Thoracic aorta (tissue), 2 donors: ENCODE measurements around the gene CS. TPM values are rescaled to one million over a fixed set of nuclear protein-coding genes. Genes with fewer than 3 reads are reported as not detected.
A peak's percentile ranks its signal among the peaks of the same experiment; 100 is the strongest.

Experiments
- ATAC-seq: fragments of 150-250 bp; one replicate; pipeline ENCODE4 v1.8.0; 2017; ENCODE audit warnings: low read depth; ENCODE audit not compliant: insufficient number of reproducible peaks, low FRiP score
- DNase-seq: peaks from one replicate; pipeline ENCODE4 v3.0.0-alpha.2; 2020; ENCODE audit warnings: low spot score
- H3K27ac ChIP-seq, 2 donors: fragments of 200-600 bp; sonication (generic); 1 replicate in 1 of 2; 2 replicates in 1 of 2; pipeline ENCODE4 v1.5.1; 2016; ENCODE audit warnings: mild to moderate bottlenecking in 2 of 2, moderate library complexity in 2 of 2
- H3K27me3 ChIP-seq: fragments of 200-600 bp; sonication (generic); replicated peaks from 2 replicates; pipeline ENCODE4 v1.6.0; 2016; ENCODE audit warnings: mild to moderate bottlenecking; ENCODE audit not compliant: insufficient read depth
- H3K36me3 ChIP-seq: fragments of 200-600 bp; sonication (generic); one replicate; pipeline ENCODE4 v1.5.1; 2016
- H3K4me1 ChIP-seq, 2 donors: fragments of 200-600 bp; sonication (generic); 1 replicate in 1 of 2; 2 replicates in 1 of 2; pipeline versions ENCODE4 v1.5.1 to v1.6.0; 2016; ENCODE audit warnings: low read depth in 2 of 2, mild to moderate bottlenecking in 1 of 2; ENCODE audit not compliant: control insufficient read depth in 1 of 2
- H3K4me3 ChIP-seq: fragments of 200-600 bp; sonication (generic); 2 replicates; pipeline ENCODE4 v1.5.1; 2016; ENCODE audit warnings: mild to moderate bottlenecking
- H3K9me3 ChIP-seq: fragments of 200-600 bp; sonication (generic); 2 replicates; pipeline ENCODE4 v1.5.1; 2016
- total RNA-seq, 2 donors: library from RNA; depleted of rRNA; stranded (reverse); fragments of >200 nt; gene quantifications; one replicate each; pipeline versions ENCODE4 v1.1.0 to v1.2.3, GENCODE V29; 2016
- TF ChIP-seq, protein P1 (sequence below): fragments of 200-600 bp; sonication (generic); IDR thresholded peaks from one replicate; pipeline ENCODE4 v1.5.1; 2019; ENCODE audit warnings: antibody characterized with exemption

CS gene
- total RNA-seq, 2 donors from 2014 or later = 120 to 143 TPM

DNA sequence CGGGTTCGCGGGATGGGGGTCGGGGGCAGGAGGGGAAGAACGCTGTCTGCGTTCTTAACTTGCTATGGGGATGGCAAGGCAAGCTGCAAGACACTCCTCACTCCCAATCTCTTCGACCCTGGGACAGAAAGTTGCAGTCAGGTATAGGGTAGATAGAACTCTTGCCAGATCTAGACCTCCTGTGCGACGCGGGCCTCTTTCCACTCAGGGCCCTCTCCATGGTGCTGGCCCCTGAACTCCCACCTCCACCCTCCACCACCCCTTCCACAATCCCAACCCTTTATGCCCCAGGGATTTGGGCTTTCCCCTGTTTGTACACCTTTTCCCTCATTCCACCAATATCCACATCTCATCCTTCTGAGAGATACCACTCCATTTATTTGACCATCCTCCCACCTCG lies 75.2 kb downstream of the CS start:
- Histone ChIP-seq H3K27me3 (no peaks in the 10 kb centered on the region), H3K36me3 (no peaks in the 10 kb centered on the region), H3K4me3 (peak overlapping the region; percentile 73), H3K27ac (peak overlapping the region; percentile 91 to 96), H3K4me1 (peaks cover 20 to 35% of the 10 kb centered on the region in 2 donors), H3K9me3 (no peaks in the 10 kb centered on the region)
- ATAC-seq = no peak
- no peak for DNase-seq
- TF ChIP-seq, protein P1, sequence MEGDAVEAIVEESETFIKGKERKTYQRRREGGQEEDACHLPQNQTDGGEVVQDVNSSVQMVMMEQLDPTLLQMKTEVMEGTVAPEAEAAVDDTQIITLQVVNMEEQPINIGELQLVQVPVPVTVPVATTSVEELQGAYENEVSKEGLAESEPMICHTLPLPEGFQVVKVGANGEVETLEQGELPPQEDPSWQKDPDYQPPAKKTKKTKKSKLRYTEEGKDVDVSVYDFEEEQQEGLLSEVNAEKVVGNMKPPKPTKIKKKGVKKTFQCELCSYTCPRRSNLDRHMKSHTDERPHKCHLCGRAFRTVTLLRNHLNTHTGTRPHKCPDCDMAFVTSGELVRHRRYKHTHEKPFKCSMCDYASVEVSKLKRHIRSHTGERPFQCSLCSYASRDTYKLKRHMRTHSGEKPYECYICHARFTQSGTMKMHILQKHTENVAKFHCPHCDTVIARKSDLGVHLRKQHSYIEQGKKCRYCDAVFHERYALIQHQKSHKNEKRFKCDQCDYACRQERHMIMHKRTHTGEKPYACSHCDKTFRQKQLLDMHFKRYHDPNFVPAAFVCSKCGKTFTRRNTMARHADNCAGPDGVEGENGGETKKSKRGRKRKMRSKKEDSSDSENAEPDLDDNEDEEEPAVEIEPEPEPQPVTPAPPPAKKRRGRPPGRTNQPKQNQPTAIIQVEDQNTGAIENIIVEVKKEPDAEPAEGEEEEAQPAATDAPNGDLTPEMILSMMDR = no peak

DNA sequence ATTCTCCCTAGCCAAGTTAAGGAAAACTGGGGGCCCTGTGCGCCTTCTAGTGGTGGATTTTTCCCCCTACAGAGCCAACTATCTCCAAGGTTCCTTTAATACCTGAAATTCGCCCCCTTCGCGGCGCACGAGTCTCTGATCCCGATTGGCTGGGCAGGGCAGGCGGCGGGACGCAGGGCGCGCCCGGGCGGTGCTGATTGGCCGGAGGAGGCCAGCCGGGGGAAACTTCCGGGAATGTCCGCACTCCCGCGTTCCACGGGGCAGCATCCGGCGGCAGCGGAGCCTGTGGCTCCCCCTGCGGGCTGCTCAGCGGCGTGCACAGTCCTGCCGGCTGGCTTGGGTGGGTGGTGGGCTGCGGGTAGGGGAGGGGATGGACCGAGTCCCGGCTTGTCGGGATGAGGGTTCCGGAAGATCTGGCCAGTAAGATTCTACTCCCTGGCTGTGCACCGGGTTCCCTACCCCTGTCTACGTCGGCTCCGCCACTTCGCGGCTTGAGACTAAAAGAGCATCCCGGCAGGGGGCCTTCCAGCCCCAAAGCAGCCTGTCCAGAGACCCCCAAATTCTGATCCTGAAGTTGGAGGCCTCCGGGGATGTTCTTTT lies 75.9 kb downstream of the CS start, which contains the start of gene NABP2:
Gene NABP2, plus strand, starts transcription at position 241 of the 600 bp plus-strand sequence. CDS start 515 bp downstream, outside the sequence.
- H3K4me1 ChIP-seq = peaks cover 24 to 43% of the 10 kb centered on the region in 2 donors

DNA sequence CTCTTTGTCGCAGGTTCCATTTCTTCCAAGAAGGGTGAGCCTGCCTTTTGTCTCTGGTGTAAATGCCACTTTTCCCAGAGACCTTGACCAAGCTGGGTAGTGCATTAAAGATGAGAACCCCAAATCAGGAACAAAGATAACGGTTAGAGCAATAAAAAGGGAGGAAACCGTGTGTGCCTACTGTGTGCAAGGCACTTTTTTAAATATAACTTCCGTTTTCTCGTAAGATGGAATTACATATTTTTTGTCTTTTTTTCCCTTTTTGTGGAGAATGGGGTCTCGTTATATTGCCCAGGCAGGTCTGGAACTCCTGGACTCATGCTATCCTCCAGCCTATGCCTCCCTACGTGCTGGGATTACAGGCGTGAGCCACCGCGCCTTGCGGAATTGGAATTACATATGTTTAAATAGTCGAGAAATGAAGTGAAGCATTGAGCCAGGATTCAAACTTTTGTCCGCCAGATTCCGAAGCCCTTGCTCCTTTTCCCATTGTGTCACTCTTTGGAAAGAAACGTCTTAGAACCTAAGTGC lies 76.5 kb downstream of the CS start:
- H3K4me1 ChIP-seq = peaks cover 24 to 43% of the 10 kb centered on the region in 2 donors
- DNase-seq = no peak
- peak overlapping the region; percentile 73 for H3K4me3 ChIP-seq
- ATAC-seq = no peak
- TF ChIP-seq, protein P1 = no peak
- H3K9me3 ChIP-seq = no peaks in the 10 kb centered on the region
- peak overlapping the region; percentile 96 to 99 for H3K27ac ChIP-seq
- no peaks in the 10 kb centered on the region for H3K36me3 ChIP-seq
- H3K27me3 ChIP-seq = no peaks in the 10 kb centered on the region

More for the DNA sequence above, 75.9 kb downstream of the CS start, which contains the start of gene NABP2:
- H3K27ac ChIP-seq = peak within 1 kb of the TSS; percentile 96 to 99
- ATAC-seq (peak; percentile 44), DNase-seq (peak; percentile 95)
- H3K27me3 ChIP-seq = no peaks in the 10 kb centered on the region
- TF ChIP-seq, protein P1 = peak; percentile 88
- H3K9me3 ChIP-seq = no peaks in the 10 kb centered on the region
- H3K4me3 ChIP-seq = peak within 1 kb of the TSS; percentile 73
- no peaks in the 10 kb centered on the region for H3K36me3 ChIP-seq

DNA sequence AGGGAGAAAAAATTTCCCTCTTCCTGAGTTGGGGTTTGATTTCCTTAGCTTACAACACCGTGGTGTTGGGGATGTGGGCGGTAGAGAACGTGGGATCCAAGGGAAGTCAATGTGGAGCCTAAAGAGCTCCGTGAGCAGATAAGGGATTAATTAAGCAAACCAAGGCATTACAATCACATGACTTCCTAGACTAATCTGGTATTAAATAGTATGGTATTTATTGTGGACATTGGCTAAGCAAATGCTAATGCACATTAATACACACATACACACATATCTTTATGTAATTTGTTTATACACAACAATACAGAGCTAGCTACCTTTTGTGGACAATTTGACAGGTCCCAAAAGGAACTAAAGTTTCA lies 77.6 kb downstream of the CS start:
- DNase-seq (no peak), ATAC-seq (no peak)
- TF ChIP-seq, protein P1 = no peak
- H3K36me3 ChIP-seq = no peaks in the 10 kb centered on the region
- peak overlapping the region; percentile 86 for H3K4me3 ChIP-seq
- no peaks in the 10 kb centered on the region for H3K27me3 ChIP-seq
- peaks cover 24 to 46% of the 10 kb centered on the region in 2 donors for H3K4me1 ChIP-seq
- peak overlapping the region; percentile 96 to 99 for H3K27ac ChIP-seq
- no peaks in the 10 kb centered on the region for H3K9me3 ChIP-seq

DNA sequence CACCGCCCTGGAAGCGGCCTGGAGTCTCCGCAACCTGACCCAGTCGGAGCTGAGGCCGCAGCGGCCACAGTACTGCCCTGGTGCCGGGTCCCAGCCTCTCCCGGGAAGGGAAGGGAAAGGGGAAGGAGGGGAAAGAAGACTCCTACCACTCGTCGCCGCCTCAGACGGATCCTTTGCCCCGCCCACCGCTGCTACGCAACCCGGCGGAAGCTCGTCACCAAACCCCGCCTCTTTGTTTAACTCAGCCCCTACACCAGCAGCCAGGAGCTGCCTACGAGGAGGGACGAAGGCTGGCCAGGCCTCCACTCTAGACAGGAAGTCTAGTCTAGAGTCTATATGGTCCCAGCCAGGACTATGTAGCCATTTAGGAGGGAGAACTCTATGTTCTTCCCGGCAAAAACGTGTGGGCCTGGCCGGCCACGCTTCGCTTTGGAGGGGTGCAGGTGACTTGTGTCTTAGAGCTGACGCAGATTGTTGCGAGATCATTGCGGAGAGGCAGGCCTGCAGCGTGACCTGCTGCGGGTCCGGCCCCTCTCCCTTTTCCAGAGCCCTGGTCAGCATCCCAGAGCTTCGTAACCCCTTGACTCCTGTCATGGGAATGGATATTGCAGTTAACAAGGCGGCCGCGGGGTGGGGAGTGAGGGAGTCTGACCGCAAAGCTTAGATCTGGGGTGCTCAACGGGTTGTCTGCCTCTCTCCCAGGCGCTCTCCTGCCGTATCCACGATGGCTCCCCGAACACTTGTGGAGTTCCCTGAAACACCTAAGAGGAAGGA lies 78.2 kb downstream of the CS start, which contains the start of gene RNF41:
Gene RNF41, minus strand, starts transcription at position 166 of the 774 bp plus-strand sequence. CDS start 7,875 bp downstream, outside the sequence.
- H3K4me1 ChIP-seq = peaks cover 24 to 48% of the 10 kb centered on the region in 2 donors
- ATAC-seq (peak; percentile 88), DNase-seq (peak; percentile 91)
- peak within 1 kb of the TSS; percentile 86 for H3K4me3 ChIP-seq
- H3K27ac ChIP-seq = peak within 1 kb of the TSS; percentile 96 to 99
- H3K27me3 ChIP-seq = no peaks in the 10 kb centered on the region
- no peaks in the 10 kb centered on the region for H3K36me3 ChIP-seq
- TF ChIP-seq, protein P1 = peak; percentile 28
- no peaks in the 10 kb centered on the region for H3K9me3 ChIP-seq
